Left lung (tissue), 10 donors: Measurements from ENCODE around the gene SLX9. TPM values are rescaled to one million over a fixed set of nuclear protein-coding genes. Genes with fewer than 3 reads are reported as not detected.

Experiments used
- ATAC-seq: fragments of 200-7000 bp; cut with Tn5 transposase; one replicate; pipeline ENCODE4 v1.9.1; 2020; ENCODE audit warnings: moderate library complexity
- DNase-seq, 4 donors: peaks; one replicate each; pipeline ENCODE4 v3.0.0-alpha.2; 2013 to 2020
- H3K27ac ChIP-seq, 2 donors: fragments of 200-600 bp; sonication (generic) in 1 of 2; one replicate each; pipeline versions ENCODE4 v1.5.0 to v1.8.0; 2020 to 2021
- H3K27me3 ChIP-seq, 2 donors: fragments of 200-600 bp; sonication (generic) in 1 of 2; one replicate each; pipeline versions ENCODE4 v1.5.0 to v1.8.0; 2020 to 2021
- H3K36me3 ChIP-seq, 2 donors: fragments of 200-600 bp; sonication (generic) in 1 of 2; one replicate each; pipeline versions ENCODE4 v1.5.0 to v1.8.0; 2020 to 2021
- H3K4me1 ChIP-seq, 2 donors: fragments of 200-600 bp; one replicate each; pipeline ENCODE4 v1.8.0; 2021
- H3K4me3 ChIP-seq, 2 donors: fragments of 200-600 bp; sonication (generic) in 1 of 2; one replicate each; pipeline versions ENCODE4 v1.5.0 to v1.8.0; 2020 to 2021; ENCODE audit warnings: mild to moderate bottlenecking in 1 of 2
- H3K9me3 ChIP-seq, 2 donors: fragments of 200-600 bp; sonication (generic) in 1 of 2; one replicate each; pipeline versions ENCODE4 v1.5.0 to v1.8.0; 2020 to 2021
- intact Hi-C, 2 donors: fragments of 100-400 bp; cut with DNase I; formaldehyde crosslinking; loops; one replicate each; pipeline versions ENCODE4 v1.11.2 to v1.14.2; 2022
- polyA plus RNA-seq, 6 donors: library from polyadenylated mRNA; unstranded; fragments of 120-200 nt; gene quantifications; one replicate each; pipeline ENCODE4 v1.2.1, GENCODE V29; 2013; ENCODE audit not compliant: insufficient read length in 6 of 6
- total RNA-seq, 2 donors: library from RNA; stranded (reverse); fragmentation: NEBNext Ultra II Directional; extraction: Animal tissue kit (Norgen Biotek cat#: 25700); gene quantifications; one replicate each; pipeline ENCODE4 v1.2.1, GENCODE V29; 2021
- TF ChIP-seq, protein P1 (sequence below), 2 donors: fragments of 200-600 bp; sonication (generic) in 1 of 2; IDR thresholded peaks; one replicate each; pipeline versions ENCODE4 v1.5.0 to v1.8.0; 2021; ENCODE audit warnings: antibody characterized with exemption in 2 of 2
- donor health status: DM: no; HTN: yes; CAD: no.
- donor health status: DM: no; HTN: no; CAD: no.

SLX9 gene
- total and polyA plus RNA-seq, 8 donors: 11.5 to 29.6 (median 16.2) TPM

DNA sequence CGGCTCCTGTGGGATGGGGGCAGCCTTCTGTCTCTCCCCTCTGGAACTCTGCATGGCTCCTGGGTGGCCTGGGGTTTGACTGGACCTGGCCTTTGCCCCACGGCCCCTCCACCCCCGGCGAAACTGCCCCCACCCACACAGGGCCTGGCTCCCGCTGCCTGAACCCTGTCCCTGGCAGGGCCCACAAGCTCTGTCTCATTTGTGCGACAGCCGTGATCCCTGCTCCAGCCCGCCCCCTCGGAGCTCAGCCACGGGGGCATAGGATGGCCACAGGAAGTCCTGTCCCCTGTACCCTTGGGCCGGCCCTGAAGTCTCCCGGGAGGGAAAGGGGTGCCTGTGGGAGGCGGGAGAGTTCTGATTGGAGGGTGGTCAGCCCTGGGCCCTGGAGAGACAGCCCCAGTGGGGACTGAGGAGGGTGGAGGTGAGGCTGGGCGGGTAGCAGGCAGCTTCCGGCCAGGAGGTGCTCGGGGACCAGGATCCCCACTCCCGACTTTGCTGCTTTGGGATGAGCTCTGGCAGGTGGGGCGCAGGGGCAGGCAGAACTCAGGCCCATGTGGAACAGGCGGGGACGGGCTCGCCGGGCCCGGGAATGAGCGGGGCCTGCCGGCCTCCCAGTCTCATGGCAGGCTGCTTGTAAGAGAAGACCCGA is 45.1 kb downstream of the SLX9 start:
- Histone ChIP-seq H3K27ac (no peak overlapping the region), H3K27me3 (no peaks in the 10 kb centered on the region), H3K9me3 (no peaks in the 10 kb centered on the region), H3K4me1 (peaks cover 0 to 3% of the 10 kb centered on the region in 2 donors), H3K36me3 (no peaks in the 10 kb centered on the region), H3K4me3 (no peak overlapping the region)
- ATAC-seq: no peak
- TF ChIP-seq, protein P1, sequence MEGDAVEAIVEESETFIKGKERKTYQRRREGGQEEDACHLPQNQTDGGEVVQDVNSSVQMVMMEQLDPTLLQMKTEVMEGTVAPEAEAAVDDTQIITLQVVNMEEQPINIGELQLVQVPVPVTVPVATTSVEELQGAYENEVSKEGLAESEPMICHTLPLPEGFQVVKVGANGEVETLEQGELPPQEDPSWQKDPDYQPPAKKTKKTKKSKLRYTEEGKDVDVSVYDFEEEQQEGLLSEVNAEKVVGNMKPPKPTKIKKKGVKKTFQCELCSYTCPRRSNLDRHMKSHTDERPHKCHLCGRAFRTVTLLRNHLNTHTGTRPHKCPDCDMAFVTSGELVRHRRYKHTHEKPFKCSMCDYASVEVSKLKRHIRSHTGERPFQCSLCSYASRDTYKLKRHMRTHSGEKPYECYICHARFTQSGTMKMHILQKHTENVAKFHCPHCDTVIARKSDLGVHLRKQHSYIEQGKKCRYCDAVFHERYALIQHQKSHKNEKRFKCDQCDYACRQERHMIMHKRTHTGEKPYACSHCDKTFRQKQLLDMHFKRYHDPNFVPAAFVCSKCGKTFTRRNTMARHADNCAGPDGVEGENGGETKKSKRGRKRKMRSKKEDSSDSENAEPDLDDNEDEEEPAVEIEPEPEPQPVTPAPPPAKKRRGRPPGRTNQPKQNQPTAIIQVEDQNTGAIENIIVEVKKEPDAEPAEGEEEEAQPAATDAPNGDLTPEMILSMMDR (IDR thresholded peaks at IDR 0.05): no peak
- peak in 2 of 4 donors; percentile 30 to 75 for DNase-seq
- intact Hi-C loops: no loop called here

DNA sequence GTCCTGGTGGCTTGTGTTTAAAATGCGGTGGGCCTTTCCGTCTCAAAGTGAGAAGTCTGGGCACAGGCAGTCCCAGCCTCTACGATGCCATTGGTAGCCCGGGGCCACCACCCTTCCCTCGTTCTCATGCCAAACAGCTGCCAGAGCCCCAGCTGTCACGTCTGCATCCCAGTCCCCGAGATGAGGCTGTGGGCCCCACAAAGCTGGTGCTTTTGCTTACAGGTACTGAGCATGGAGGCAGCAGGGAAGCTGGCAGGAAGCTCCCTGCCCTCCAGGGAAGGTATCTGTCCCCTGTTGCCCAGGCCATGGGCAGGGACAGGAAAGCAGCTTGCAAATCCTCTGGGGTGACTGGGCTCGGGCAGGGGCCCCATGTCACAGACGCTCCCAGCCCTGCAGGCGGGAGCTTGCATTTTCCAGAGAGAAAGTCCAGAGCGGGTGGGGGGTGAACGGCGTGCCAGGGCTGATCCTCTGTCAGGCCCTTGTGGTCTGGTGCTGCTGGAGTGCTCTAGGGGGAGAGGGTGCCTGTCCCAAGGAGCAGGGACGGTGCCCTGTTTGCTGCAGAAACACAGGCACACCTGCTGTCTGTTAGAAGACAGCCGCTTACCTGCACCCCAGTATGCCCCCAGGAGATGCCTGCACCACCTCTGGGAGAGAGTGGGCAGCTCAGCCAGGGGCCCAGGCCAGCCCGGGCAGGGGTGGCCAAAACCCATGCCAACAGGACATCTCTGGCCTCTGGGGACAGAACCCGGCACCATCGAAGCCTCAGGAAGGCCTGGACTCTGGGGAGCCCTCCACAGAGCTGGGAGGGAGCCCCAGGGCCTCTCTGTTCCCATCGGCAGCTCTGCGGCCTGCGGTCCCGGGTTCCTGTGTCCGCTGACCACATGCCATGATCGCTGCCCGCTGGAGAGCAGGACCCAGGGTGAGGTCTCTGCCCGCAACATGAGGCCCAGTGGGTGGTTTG is 45.9 kb downstream of the SLX9 start:
- peaks cover 0 to 3% of the 10 kb centered on the region in 2 donors for H3K4me1 ChIP-seq
- DNase-seq (peak in 2 of 4 donors; percentile 28 to 62), ATAC-seq (no peak)
- intact Hi-C loops: no loop called here
- H3K27ac ChIP-seq: no peak overlapping the region
- H3K27me3 ChIP-seq: no peaks in the 10 kb centered on the region
- H3K4me3 ChIP-seq: no peak overlapping the region
- no peaks in the 10 kb centered on the region for H3K36me3 ChIP-seq
- no peaks in the 10 kb centered on the region for H3K9me3 ChIP-seq
- TF ChIP-seq, protein P1 (IDR thresholded peaks at IDR 0.05): no peak

DNA sequence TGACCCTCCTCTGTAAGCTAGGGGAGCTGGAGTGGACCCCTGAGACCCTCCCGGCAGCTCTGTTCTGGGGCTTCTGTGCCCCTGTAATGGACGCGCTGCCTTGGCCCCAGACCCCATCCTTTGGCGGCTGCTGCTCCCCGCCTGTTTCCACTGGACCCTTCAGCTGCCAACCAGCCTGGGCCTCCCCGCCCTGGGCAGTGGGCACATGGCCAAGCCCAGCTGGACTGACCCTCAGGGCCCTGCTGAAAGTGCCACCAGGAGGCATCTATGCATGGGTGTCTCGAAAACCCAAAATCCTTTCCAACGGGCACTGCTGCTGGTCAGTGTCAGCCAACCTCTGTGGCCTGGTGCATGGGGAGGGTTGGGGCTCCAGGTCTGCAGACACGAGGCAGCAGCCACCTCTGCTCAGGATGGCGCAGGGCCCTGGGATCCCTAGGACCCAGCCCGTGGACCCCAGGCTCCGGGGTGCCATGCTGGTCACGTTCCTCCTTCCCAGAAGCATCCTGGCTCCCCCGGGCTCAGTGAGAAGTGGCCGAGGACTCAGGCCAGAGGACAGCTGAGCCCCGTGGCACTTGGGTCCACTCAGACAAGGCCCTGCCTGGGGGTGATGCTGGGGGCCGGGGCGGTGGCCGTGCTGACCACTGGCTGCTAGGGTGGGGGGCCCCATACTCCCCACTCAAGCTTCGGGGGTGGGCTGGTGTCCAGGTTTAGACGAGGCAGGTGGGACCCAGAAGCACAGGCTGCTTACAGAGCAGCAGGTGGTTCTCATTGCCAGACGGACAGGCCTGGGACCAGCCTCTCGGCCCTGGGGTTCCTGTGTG is 46.9 kb downstream of the SLX9 start:
- Histone ChIP-seq H3K4me3 (no peak overlapping the region), H3K36me3 (no peaks in the 10 kb centered on the region), H3K9me3 (no peaks in the 10 kb centered on the region), H3K27ac (no peak overlapping the region), H3K4me1 (peaks cover 0 to 3% of the 10 kb centered on the region in 2 donors), H3K27me3 (no peaks in the 10 kb centered on the region)
- intact Hi-C loops: no loop called here
- TF ChIP-seq, protein P1 (IDR thresholded peaks at IDR 0.05): no peak
- ATAC-seq (no peak), DNase-seq (peak in 2 of 4 donors; percentile 29 to 76)

DNA sequence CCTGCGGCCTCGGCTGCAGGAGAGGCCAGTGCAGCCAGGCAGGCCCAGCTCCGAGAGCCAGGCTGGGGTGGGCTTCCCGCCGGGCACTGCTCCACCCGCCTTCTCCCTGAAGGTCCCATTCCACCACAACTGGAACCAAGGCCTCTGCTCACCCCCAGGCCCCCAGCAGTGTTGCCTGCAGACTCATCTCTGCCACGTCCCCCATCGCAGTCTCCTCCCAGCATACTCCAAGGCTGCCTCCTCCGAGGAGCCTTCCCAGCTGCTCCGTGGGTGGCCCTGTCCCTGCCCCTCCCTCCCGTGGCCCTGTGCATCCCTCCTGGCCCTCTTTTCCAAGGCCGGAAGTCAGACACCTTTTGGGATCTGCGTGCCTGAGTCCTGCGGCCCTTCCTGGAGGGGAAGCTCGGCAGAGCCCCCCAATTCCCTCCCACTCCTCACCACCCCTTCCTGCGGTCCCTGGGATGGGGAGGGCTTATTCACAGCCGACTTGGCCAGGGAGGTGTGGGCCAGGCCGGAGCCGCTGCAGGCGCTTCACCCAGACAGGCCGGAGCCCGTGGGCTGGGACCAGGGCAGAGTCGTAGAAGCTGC is 47.6 kb downstream of the SLX9 start:
- Histone ChIP-seq H3K4me3 (no peak overlapping the region), H3K27me3 (no peaks in the 10 kb centered on the region), H3K27ac (no peak overlapping the region), H3K36me3 (no peaks in the 10 kb centered on the region), H3K4me1 (peaks cover 3 to 5% of the 10 kb centered on the region in 2 donors), H3K9me3 (no peaks in the 10 kb centered on the region)
- ATAC-seq: no peak
- peak in 2 of 4 donors; percentile 25 to 74 for DNase-seq
- TF ChIP-seq, protein P1 (IDR thresholded peaks at IDR 0.05): no peak
- intact Hi-C loops: no loop called here
